Upper lobe of right lung (tissue), 1 donor: ENCODE results near the gene FBXO8. TPM values are rescaled to one million over a fixed set of nuclear protein-coding genes. Genes with fewer than 3 reads are reported as not detected.
A peak's percentile ranks its signal among the peaks of the same experiment; 100 is the strongest.

Experiments
- ATAC-seq: fragments of 200-7000 bp; cut with Tn5 transposase; one replicate; pipeline ENCODE4 v1.9.1; 2020; ENCODE audit warnings: mild to moderate bottlenecking, moderate library complexity
- DNase-seq: peaks from one replicate; pipeline ENCODE4 v3.0.0-alpha.2; 2020
- H3K27ac ChIP-seq: fragments of 200-600 bp; one replicate; pipeline ENCODE4 v1.8.0; 2022
- H3K27me3 ChIP-seq: fragments of 200-600 bp; one replicate; pipeline ENCODE4 v1.8.0; 2022; ENCODE audit warnings: mild to moderate bottlenecking
- H3K36me3 ChIP-seq: fragments of 200-600 bp; one replicate; pipeline ENCODE4 v1.8.0; 2022
- H3K4me1 ChIP-seq: fragments of 200-600 bp; one replicate; pipeline ENCODE4 v1.8.0; 2022
- H3K4me3 ChIP-seq: fragments of 200-600 bp; one replicate; pipeline ENCODE4 v1.8.0; 2022; ENCODE audit warnings: mild to moderate bottlenecking
- H3K9me3 ChIP-seq: fragments of 200-600 bp; one replicate; pipeline ENCODE4 v1.8.0; 2022
- intact Hi-C: fragments of 100-400 bp; cut with DNase I; formaldehyde crosslinking; loops from one replicate; pipeline ENCODE4 v1.11.0; 2022
- total RNA-seq: library from RNA; stranded (reverse); fragmentation: NEBNext Ultra II Directional; extraction: Animal tissue kit (Norgen Biotek cat#: 25700); gene quantifications from one replicate; pipeline ENCODE4 v1.2.1, GENCODE V29; 2021
- TF ChIP-seq, protein P1 (sequence below): fragments of 200-600 bp; IDR thresholded peaks from one replicate; pipeline ENCODE4 v1.8.0; 2022; ENCODE audit warnings: antibody characterized with exemption
- donor health status: DM: no; HTN: yes; CAD: no; lungs with severe emphysema.

Gene FBXO8
- total RNA-seq, 1 donor from 2014 or later, result 33.8 TPM

DNA sequence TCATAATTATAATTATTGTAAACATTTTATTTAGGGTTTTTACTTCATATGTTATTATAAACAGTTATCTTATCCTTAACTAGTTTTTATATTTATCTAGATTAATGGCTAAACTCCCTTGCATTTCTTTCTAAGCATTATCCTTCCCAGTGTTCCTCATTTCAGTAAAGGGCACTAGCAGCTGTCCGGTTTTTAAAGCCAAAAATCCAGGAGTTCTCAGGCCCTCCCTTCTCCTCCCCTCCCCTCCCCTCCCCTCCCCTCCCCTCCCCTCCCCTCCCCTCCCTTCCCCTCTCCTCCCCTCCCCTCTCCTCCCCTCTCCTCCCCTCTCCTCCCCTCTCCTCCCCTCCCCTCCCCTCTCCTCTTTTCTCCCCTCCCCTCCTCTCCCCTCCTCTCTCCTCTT lies 58.9 kb downstream of the FBXO8 start:
- Histone ChIP-seq H3K36me3 (no peaks in the 10 kb centered on the region), H3K4me3 (no peak overlapping the region), H3K4me1 (no peaks in the 10 kb centered on the region), H3K9me3 (no peaks in the 10 kb centered on the region), H3K27me3 (peaks cover 6% of the 10 kb centered on the region), H3K27ac (no peak overlapping the region)
- ATAC-seq (no peak), DNase-seq (no peak)
- TF ChIP-seq, protein P1, sequence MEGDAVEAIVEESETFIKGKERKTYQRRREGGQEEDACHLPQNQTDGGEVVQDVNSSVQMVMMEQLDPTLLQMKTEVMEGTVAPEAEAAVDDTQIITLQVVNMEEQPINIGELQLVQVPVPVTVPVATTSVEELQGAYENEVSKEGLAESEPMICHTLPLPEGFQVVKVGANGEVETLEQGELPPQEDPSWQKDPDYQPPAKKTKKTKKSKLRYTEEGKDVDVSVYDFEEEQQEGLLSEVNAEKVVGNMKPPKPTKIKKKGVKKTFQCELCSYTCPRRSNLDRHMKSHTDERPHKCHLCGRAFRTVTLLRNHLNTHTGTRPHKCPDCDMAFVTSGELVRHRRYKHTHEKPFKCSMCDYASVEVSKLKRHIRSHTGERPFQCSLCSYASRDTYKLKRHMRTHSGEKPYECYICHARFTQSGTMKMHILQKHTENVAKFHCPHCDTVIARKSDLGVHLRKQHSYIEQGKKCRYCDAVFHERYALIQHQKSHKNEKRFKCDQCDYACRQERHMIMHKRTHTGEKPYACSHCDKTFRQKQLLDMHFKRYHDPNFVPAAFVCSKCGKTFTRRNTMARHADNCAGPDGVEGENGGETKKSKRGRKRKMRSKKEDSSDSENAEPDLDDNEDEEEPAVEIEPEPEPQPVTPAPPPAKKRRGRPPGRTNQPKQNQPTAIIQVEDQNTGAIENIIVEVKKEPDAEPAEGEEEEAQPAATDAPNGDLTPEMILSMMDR, result no peak
- intact Hi-C loops, result no loop called here

DNA sequence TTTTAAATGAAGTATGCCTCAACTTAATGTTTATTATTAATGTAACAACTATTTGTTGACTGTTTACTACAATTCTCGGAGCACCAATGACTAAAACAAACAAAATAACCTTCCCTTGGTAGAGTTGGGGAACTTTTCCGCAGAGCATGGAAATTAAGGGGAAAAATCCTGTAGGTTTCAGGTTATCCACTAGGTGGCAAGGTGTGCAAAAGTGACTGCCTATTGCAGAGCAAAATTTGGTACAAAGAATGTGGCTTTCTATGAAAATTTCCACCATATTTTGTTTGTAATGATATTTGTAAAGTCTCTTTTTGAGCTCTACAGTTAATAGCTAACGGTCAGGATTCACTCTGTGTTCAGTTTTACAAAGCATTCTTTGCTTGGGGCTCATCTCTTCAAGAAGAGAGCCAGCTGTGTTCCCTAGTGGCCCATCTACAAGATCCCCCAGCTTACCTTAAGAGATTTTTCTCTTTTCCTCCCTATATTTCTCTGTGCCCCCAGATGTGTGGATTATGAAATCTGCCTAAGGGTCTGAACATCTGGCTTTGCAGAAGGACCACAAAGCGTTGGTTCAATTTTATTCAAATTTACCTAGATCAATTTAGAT lies 61.1 kb downstream of the FBXO8 start:
- Histone ChIP-seq H3K36me3 (no peaks in the 10 kb centered on the region), H3K4me1 (peaks cover 12% of the 10 kb centered on the region), H3K9me3 (no peaks in the 10 kb centered on the region), H3K4me3 (no peak overlapping the region), H3K27ac (no peak overlapping the region), H3K27me3 (peaks cover 27% of the 10 kb centered on the region)
- intact Hi-C loops, result no loop called here
- DNase-seq, result no peak
- ATAC-seq, result peak; percentile 60
- TF ChIP-seq, protein P1, result peak; percentile 64

DNA sequence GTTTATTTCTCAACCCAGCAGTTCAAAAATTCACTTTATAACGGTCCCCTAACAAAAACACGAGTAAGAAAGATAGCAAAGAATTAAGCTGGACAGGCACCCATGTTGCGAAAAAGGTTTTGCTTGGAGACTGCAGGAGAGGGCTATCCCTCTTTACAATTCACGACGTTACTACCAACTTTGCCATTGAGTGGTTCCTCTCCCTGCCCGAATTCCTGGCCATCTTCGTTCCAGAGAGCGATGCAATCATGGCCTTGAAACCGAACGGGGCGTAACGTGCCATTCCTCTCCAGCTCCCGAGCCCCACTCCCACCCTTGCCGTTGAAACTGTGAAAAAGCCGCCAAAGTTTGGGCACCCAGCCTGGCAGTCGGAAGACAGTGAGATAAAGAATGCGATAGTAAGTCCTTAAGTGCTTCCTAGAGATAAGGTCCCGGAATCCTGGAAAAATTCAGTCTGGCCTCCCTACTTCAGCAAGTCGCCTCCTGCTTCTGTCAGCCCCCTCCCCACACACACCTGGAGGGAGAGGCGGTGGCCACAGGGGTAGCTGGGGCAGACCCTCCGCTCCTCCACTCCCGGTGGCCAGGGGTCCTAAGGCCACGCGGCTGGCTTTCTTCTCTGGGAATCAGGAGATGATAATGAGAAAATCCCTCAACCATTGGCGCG lies 65.2 kb downstream of the FBXO8 start:
- intact Hi-C loops, result no loop called here
- H3K36me3 ChIP-seq, result no peaks in the 10 kb centered on the region
- TF ChIP-seq, protein P1, result no peak
- peaks cover 68% of the 10 kb centered on the region for H3K27me3 ChIP-seq
- no peak overlapping the region for H3K27ac ChIP-seq
- peaks cover 25% of the 10 kb centered on the region for H3K4me1 ChIP-seq
- no peak for DNase-seq
- no peaks in the 10 kb centered on the region for H3K9me3 ChIP-seq
- no peak overlapping the region for H3K4me3 ChIP-seq
- ATAC-seq, result no peak

DNA sequence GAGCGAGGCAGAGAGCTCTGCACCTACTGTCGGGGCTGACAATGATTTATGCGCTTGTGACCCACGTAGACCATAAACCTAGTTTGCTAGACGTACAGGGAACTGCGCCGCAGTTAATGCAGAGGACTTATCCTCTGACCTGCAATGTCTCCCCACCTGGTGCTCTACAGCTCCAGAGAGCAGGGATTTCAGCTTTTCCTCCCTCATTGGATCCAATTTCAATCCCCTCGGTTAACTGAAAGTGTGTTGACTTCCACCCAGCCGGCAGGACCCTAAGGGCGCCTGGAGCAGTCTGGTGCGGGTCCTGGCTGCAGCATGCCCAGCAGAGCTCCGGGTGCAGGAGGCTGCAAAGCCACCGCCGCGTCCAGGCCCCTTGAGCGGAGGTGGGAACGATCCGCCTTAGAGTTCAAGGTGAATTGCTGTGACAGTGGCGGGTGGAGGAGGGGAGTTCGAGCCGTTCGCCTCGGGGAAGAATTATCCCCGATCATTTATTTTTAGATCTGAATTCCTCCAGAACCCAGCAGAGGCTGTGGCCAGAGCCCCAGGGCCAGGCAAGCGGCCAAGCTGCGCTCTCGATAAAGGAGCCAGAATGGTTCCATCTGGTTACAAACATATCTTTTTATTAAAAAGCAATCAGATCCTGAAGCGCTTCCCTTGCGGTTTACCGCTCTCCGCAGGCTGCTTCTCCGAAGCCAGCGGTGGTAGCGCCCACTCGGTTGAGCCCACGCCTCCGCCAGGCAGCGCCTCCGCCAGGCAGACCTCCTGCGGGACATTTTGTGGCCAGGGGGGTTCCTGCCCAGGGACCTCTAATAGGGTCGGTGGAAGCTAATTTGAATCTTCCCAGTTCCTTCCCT lies 66.0 kb downstream of the FBXO8 start:
- H3K27me3 ChIP-seq, result peaks cover 74% of the 10 kb centered on the region
- H3K4me1 ChIP-seq, result peaks cover 25% of the 10 kb centered on the region
- intact Hi-C loops, result no loop called here
- ATAC-seq, result peak; percentile 49
- no peak overlapping the region for H3K27ac ChIP-seq
- peak overlapping the region; percentile 30 for H3K4me3 ChIP-seq
- no peak for DNase-seq
- H3K9me3 ChIP-seq, result no peaks in the 10 kb centered on the region
- TF ChIP-seq, protein P1, result no peak
- H3K36me3 ChIP-seq, result no peaks in the 10 kb centered on the region

DNA sequence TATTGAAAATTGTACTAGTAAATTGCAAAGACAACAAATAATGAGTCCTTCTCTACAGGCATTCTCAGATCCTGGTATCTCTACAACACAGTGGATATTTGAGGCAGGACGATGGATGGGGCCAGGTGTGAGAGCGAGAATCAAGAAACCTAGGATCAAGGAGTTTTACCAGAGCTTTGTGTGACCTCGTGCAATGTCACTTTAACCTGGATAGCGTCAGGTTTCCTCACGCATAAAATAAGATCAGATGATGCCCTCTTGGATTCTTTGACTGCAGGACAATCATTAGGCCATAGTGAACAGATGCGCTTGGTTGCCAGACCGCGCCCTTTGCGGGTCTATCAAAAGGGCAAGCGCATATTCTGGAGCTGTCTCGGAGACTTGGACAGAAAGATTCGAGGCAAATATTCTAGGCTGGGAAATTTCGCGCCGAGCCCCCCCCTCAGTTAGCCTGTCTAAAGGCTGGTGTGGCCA lies 66.6 kb downstream of the FBXO8 start:
- Histone ChIP-seq H3K36me3 (no peaks in the 10 kb centered on the region), H3K27ac (no peak overlapping the region), H3K27me3 (peaks cover 81% of the 10 kb centered on the region), H3K4me3 (no peak overlapping the region), H3K9me3 (no peaks in the 10 kb centered on the region), H3K4me1 (peaks cover 25% of the 10 kb centered on the region)
- TF ChIP-seq, protein P1, result no peak
- ATAC-seq (no peak), DNase-seq (no peak)
- intact Hi-C loops, result no loop called here
